ENCODE results near the gene NR4A1.

Gene NR4A1

DNA sequence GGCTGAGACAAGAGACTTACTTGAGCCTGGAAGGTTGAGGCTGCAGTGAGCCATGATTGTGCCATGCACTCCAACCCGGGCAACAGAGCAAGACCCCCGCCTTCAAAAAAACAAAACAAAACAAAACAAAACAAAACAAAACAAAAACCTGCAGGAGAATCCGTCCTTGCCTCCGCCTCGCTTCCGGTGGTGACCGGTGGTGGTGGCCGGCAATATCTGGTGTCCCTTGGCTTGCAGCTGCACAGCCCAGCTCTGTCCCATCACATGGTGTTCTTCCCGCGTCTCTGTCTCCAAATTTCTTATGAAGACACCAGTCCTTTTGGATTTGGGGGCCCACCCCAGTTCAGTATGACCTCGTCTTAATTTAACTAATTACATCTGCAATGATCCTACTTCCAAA lies 38.2 kb downstream of the NR4A1 start:
- H3K36me3 ChIP-seq (ENCODE audit: insufficient read depth, low read length), result no peaks in the 10 kb centered on the region
- H3K4me3 ChIP-seq (ENCODE audit: low read length, poor library complexity, severe bottlenecking), result no peak overlapping the region
- H3K9me3 ChIP-seq (ENCODE audit: insufficient read depth, low read depth, low read length), result no peaks in the 10 kb centered on the region
- peaks cover 3% of the 10 kb centered on the region for H3K27me3 ChIP-seq (ENCODE audit: insufficient read depth, low read length, poor library complexity, severe bottlenecking)
- H3K9ac ChIP-seq (ENCODE audit: low read depth, low read length, poor library complexity, severe bottlenecking), result no peak overlapping the region
- no peaks in the 10 kb centered on the region for H3K4me1 ChIP-seq (ENCODE audit: insufficient read depth, low read length, poor library complexity, severe bottlenecking)
- no peaks in the 10 kb centered on the region for H4K20me1 ChIP-seq (ENCODE audit: insufficient read depth, low read length, poor library complexity, severe bottlenecking)
- TF ChIP-seq EZH2phosphoT487 (IDR thresholded peaks at IDR 0.05; ENCODE audit: borderline replicate concordance), result no peak
- TF ChIP-seq, protein P1, sequence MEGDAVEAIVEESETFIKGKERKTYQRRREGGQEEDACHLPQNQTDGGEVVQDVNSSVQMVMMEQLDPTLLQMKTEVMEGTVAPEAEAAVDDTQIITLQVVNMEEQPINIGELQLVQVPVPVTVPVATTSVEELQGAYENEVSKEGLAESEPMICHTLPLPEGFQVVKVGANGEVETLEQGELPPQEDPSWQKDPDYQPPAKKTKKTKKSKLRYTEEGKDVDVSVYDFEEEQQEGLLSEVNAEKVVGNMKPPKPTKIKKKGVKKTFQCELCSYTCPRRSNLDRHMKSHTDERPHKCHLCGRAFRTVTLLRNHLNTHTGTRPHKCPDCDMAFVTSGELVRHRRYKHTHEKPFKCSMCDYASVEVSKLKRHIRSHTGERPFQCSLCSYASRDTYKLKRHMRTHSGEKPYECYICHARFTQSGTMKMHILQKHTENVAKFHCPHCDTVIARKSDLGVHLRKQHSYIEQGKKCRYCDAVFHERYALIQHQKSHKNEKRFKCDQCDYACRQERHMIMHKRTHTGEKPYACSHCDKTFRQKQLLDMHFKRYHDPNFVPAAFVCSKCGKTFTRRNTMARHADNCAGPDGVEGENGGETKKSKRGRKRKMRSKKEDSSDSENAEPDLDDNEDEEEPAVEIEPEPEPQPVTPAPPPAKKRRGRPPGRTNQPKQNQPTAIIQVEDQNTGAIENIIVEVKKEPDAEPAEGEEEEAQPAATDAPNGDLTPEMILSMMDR (conservative IDR thresholded peaks at IDR 0.05; ENCODE audit: low read length), result no peak
- no peak overlapping the region for H3K4me2 ChIP-seq (ENCODE audit: low read depth, low read length, poor library complexity, severe bottlenecking)
- H2AFZ ChIP-seq (ENCODE audit: low read length), result no peak overlapping the region
- H3K79me2 ChIP-seq (ENCODE audit: insufficient read depth, low read length), result no peaks in the 10 kb centered on the region
- no peaks in the 10 kb centered on the region for H3K9me2 ChIP-seq (replicated peaks; ENCODE audit: low read depth, low read length)
- no peaks in the 10 kb centered on the region for H3F3A ChIP-seq (ENCODE audit: low read depth)

DNA sequence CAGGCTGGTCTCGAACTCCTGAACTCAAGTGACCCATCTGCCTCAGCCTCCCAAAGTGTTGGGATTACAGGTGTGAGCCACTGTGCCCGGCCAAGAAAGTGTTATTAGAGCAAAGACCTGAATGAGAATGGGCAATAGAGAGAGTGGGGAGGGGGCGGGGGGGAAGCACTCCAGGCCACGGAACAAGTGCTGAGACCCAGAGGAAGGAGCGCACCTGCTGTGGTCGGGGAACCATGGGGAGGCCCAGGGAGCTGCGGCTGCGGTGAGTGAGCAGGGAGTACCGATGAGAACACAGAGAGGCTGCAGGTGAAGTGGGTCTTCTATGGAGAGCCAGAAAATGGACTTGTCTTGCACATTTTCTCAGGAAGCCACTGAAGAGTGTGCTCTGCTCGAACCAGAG lies 39.0 kb downstream of the NR4A1 start:
- Histone ChIP-seq H3K79me2 (ENCODE audit: insufficient read depth, low read length) (no peaks in the 10 kb centered on the region), H4K20me1 (ENCODE audit: insufficient read depth, low read length, poor library complexity, severe bottlenecking) (no peaks in the 10 kb centered on the region), H3K9me2 (replicated peaks; ENCODE audit: low read depth, low read length) (no peaks in the 10 kb centered on the region), H3K4me1 (ENCODE audit: insufficient read depth, low read length, poor library complexity, severe bottlenecking) (no peaks in the 10 kb centered on the region), H3F3A (ENCODE audit: low read depth) (no peaks in the 10 kb centered on the region), H3K36me3 (ENCODE audit: insufficient read depth, low read length) (no peaks in the 10 kb centered on the region), H2AFZ (ENCODE audit: low read length) (no peak overlapping the region), H3K4me2 (ENCODE audit: low read depth, low read length, poor library complexity, severe bottlenecking) (no peak overlapping the region), H3K4me3 (ENCODE audit: low read length, poor library complexity, severe bottlenecking) (no peak overlapping the region), H3K9ac (ENCODE audit: low read depth, low read length, poor library complexity, severe bottlenecking) (no peak overlapping the region), H3K9me3 (ENCODE audit: insufficient read depth, low read depth, low read length) (no peaks in the 10 kb centered on the region), H3K27me3 (ENCODE audit: insufficient read depth, low read length, poor library complexity, severe bottlenecking) (peaks cover 3% of the 10 kb centered on the region)
- no peak for TF ChIP-seq EZH2phosphoT487 (IDR thresholded peaks at IDR 0.05; ENCODE audit: borderline replicate concordance)
- TF ChIP-seq, protein P1 (conservative IDR thresholded peaks at IDR 0.05; ENCODE audit: low read length), result no peak

DNA sequence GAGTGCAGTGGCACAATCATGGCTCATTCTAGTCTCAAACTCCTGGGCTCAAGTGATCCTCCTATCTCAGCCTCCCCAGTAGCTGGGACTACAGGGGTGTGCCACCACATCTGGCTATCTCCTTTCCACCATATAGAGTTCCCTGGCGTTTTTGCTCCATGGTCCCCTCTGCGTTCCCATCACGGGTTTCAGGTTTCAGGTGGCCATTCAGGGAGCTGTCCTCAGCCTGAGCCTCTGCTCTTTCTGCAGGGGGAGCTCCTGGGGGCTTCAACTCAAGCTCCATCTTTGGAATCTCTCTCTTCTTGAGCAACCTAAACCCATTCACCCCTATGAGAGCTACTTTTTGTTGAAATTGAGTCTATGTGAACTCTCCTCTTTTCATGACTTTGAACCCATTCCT lies 39.8 kb downstream of the NR4A1 start:
- Histone ChIP-seq H3K9ac (ENCODE audit: low read depth, low read length, poor library complexity, severe bottlenecking) (no peak overlapping the region), H3K27me3 (ENCODE audit: insufficient read depth, low read length, poor library complexity, severe bottlenecking) (peaks cover 3% of the 10 kb centered on the region), H2AFZ (ENCODE audit: low read length) (no peak overlapping the region), H3K9me3 (ENCODE audit: insufficient read depth, low read depth, low read length) (no peaks in the 10 kb centered on the region), H3K36me3 (ENCODE audit: insufficient read depth, low read length) (no peaks in the 10 kb centered on the region), H3K4me3 (ENCODE audit: low read length, poor library complexity, severe bottlenecking) (no peak overlapping the region), H3K4me2 (ENCODE audit: low read depth, low read length, poor library complexity, severe bottlenecking) (no peak overlapping the region), H3K79me2 (ENCODE audit: insufficient read depth, low read length) (no peaks in the 10 kb centered on the region), H3F3A (ENCODE audit: low read depth) (no peaks in the 10 kb centered on the region), H4K20me1 (ENCODE audit: insufficient read depth, low read length, poor library complexity, severe bottlenecking) (no peaks in the 10 kb centered on the region), H3K4me1 (ENCODE audit: insufficient read depth, low read length, poor library complexity, severe bottlenecking) (no peaks in the 10 kb centered on the region), H3K9me2 (replicated peaks; ENCODE audit: low read depth, low read length) (no peaks in the 10 kb centered on the region)
- TF ChIP-seq, protein P1 (conservative IDR thresholded peaks at IDR 0.05; ENCODE audit: low read length), result no peak
- no peak for TF ChIP-seq EZH2phosphoT487 (IDR thresholded peaks at IDR 0.05; ENCODE audit: borderline replicate concordance)
